Transverse colon (tissue), 4 donors: ENCODE data around the gene CDK14. TPM values are rescaled to one million over a fixed set of nuclear protein-coding genes. Genes with fewer than 3 reads are reported as not detected.

ENCODE experiments used
- DNase-seq: peaks from one replicate; pipeline ENCODE4 v3.0.0-alpha.2; 2019
- H3K27ac ChIP-seq, 4 donors: fragments of 200-600 bp; sonication (generic); 2 replicates each; pipeline ENCODE4 v1.5.1; 2016 to 2018; ENCODE audit warnings: inconsistent platforms in 4 of 4
- H3K27me3 ChIP-seq: fragments of 200-600 bp; sonication (generic); 2 replicates; pipeline ENCODE4 v1.5.1; 2017; ENCODE audit warnings: inconsistent platforms
- H3K36me3 ChIP-seq, 4 donors: fragments of 200-600 bp; sonication (generic); 2 replicates each; pipeline ENCODE4 v1.5.1; 2017 to 2019; ENCODE audit warnings: inconsistent platforms in 4 of 4
- H3K4me1 ChIP-seq, 4 donors: fragments of 200-600 bp; sonication (generic); 2 replicates each; pipeline ENCODE4 v1.5.1; 2017 to 2020; ENCODE audit warnings: inconsistent platforms in 4 of 4
- H3K4me3 ChIP-seq, 4 donors: fragments of 200-600 bp; sonication (generic); 1 replicate in 1 of 4; 2 replicates in 3 of 4; pipeline versions ENCODE4 v1.5.1 to v1.6.1; 2017 to 2019; ENCODE audit warnings: inconsistent platforms in 4 of 4
- H3K9me3 ChIP-seq, 2 donors: fragments of 200-600 bp; sonication (generic); 2 replicates each; pipeline ENCODE4 v1.5.1; 2017 to 2019; ENCODE audit warnings: inconsistent platforms in 2 of 2
- EP300 ChIP-seq: sonication (generic); formaldehyde crosslinking; IDR thresholded peaks from one replicate; pipeline ENCODE4 v1.6.1; 2017; ENCODE audit warnings: antibody characterized with exemption, low read depth
- POLR2A ChIP-seq: fragments of 450-650 bp; IDR thresholded peaks from one replicate; pipeline ENCODE4 v1.6.1; 2016; ENCODE audit warnings: antibody characterized with exemption, mild to moderate bottlenecking, moderate library complexity
- POLR2AphosphoS5 ChIP-seq, 3 donors: sonication (generic); formaldehyde crosslinking; IDR thresholded peaks; one replicate each; pipeline ENCODE4 v1.6.1; 2016; ENCODE audit warnings: antibody characterized with exemption in 3 of 3
- WGBS, 2 donors: methylation state at CpG; one replicate each; pipeline ENCODE4 v1.1.5; 2018; ENCODE audit warnings: low coverage in 1 of 2; 5-methylcytosine and 5-hydroxymethylcytosine counted together
- in situ Hi-C, 4 donors: fragments of 200-750 bp; cut with MboI; loops; one replicate each; pipeline versions ENCODE4 v1.15.0 to v1.15.1; 2017; ENCODE audit warnings: low sequenced_read_pairs in 3 of 4, low pct_ligation_motif_present in 1 of 4, low pct_unique_long_range_greater_than_20kb in 1 of 4
- intact Hi-C: fragments of 100-400 bp; cut with DNase I; formaldehyde crosslinking; loops from one replicate; pipeline ENCODE4 v1.15.1; 2023; ENCODE audit warnings: low total_unique reads
- total RNA-seq, 4 donors: library from RNA; depleted of rRNA; stranded (reverse); fragments of >200 nt; gene quantifications; one replicate each; pipeline ENCODE4 v1.1.0, GENCODE V29; 2016
- TF ChIP-seq, protein P1 (sequence below), 5 experiments: fragments of 200-600 bp in 3 of 5; fragments of 450-650 bp in 2 of 5; sonication (generic) in 3 of 5; IDR thresholded peaks; 1 replicate in 2 of 5; 2 replicates in 3 of 5; pipeline ENCODE4 v1.5.1; 2016 to 2017; ENCODE audit warnings: antibody characterized with exemption in 5 of 5, inconsistent platforms in 3 of 5, mild to moderate bottlenecking in 2 of 5, moderate library complexity in 1 of 5

CDK14 gene
- total RNA-seq, 4 donors from 2014 or later, result 0.40 to 15.4 (median 4.8) TPM

DNA sequence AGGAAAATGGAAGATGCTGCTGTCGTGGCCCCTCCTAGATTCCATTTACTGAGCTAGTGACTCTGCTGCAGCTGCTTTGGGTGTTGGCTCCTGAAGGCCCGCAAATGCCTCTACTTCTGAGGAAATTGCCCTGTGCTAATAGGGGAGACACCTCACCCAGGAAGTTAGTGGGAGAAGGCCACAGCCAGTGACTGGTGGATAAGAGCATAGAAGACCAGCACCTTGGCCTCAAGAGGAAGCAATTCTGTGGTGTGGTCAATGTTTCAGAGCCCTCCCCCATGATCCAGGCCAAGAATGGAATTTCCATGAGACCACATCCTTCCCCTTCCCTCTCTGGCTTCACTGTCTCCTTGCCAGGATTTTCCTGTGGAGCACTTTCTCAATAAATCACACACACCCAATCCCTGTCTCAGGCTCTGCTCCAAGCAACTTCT lies 643.1 kb downstream of the CDK14 start:
- Histone ChIP-seq H3K36me3 (no peaks in the 10 kb centered on the region), H3K9me3 (no peaks in the 10 kb centered on the region), H3K27ac (no peak overlapping the region), H3K4me1 (peaks cover 0 to 15% (median 0%) of the 10 kb centered on the region in 4 donors), H3K27me3 (no peaks in the 10 kb centered on the region), H3K4me3 (no peak overlapping the region)
- TF ChIP-seq, protein P1, sequence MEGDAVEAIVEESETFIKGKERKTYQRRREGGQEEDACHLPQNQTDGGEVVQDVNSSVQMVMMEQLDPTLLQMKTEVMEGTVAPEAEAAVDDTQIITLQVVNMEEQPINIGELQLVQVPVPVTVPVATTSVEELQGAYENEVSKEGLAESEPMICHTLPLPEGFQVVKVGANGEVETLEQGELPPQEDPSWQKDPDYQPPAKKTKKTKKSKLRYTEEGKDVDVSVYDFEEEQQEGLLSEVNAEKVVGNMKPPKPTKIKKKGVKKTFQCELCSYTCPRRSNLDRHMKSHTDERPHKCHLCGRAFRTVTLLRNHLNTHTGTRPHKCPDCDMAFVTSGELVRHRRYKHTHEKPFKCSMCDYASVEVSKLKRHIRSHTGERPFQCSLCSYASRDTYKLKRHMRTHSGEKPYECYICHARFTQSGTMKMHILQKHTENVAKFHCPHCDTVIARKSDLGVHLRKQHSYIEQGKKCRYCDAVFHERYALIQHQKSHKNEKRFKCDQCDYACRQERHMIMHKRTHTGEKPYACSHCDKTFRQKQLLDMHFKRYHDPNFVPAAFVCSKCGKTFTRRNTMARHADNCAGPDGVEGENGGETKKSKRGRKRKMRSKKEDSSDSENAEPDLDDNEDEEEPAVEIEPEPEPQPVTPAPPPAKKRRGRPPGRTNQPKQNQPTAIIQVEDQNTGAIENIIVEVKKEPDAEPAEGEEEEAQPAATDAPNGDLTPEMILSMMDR (IDR thresholded peaks at IDR 0.05), result no peak
- TF ChIP-seq POLR2AphosphoS5 (IDR thresholded peaks at IDR 0.05) (no peak), POLR2A (no peak), EP300 (no peak)
- in situ Hi-C loops, result no loop called here
- 45% methylated on average over 2 of the region's 2 CpGs; no CpG with 5 or more reads in 1 of the 2 donors for WGBS, 2 donors
- intact Hi-C loops, result no loop called here
- no peak for DNase-seq

DNA sequence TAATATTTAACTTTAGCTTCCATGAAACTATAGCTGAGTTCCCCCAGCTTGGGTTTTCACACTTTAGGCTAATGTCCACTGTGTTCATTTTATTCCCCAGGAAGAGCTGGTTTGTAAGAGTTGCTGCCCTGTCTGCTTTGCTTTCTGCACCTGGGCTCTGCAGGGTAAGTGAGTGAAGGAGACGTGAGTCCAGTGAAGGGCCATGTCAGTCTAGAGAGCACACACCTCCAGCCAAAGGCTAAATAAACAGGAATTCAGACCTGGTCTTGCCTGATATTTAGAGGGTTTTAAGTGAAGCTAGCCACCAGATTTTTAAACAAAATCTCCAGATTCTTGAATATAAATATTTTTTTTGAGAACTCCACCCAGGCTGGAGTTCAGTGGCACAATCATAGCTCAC lies 643.7 kb downstream of the CDK14 start:
- 82% methylated on average over 1 of the region's 1 CpG; no CpG with 5 or more reads in 1 of the 2 donors for WGBS, 2 donors

DNA sequence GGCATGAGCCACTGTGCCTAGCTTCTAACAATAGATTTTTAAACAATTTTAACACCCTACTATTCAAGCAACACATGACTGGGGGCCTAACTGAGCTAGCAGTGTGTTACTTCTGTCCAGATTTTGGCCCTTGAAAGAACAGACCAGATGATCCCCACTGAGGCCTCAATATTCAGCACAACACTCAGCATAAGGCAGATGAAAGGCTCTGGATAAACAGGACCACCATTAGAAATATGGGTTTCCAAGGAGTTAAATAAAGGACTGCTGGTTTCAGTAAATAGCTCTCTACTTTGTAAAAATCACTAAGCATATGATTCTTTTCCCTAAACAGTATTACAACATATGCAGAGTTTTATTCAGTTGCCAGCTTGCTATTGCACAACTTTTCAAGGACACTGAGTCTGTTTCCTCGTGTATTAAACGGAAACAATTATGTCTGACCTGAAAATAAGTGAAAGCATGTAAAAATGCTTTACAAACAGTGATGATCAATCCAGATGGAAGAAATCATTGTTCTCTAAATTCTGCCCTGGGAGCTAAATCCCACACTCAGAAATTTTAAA lies 644.3 kb downstream of the CDK14 start:
- H3K4me1 ChIP-seq, result peaks cover 0 to 15% (median 0%) of the 10 kb centered on the region in 4 donors
- no peak for DNase-seq
- H3K27ac ChIP-seq, result no peak overlapping the region
- TF ChIP-seq EP300 (no peak), POLR2AphosphoS5 (IDR thresholded peaks at IDR 0.05) (no peak), POLR2A (no peak)
- TF ChIP-seq, protein P1 (IDR thresholded peaks at IDR 0.05), result no peak
- in situ Hi-C loops (no loop called here), intact Hi-C loops (no loop called here)
- no peaks in the 10 kb centered on the region for H3K9me3 ChIP-seq
- H3K36me3 ChIP-seq, result no peaks in the 10 kb centered on the region
- no peaks in the 10 kb centered on the region for H3K27me3 ChIP-seq
- 40 to 70% methylated on average over 2 of the region's 2 CpGs for WGBS, 2 donors
- H3K4me3 ChIP-seq, result no peak overlapping the region

More for the DNA sequence above, 643.7 kb downstream of the CDK14 start:
- no peaks in the 10 kb centered on the region for H3K36me3 ChIP-seq
- DNase-seq, result no peak
- TF ChIP-seq POLR2A (no peak), EP300 (no peak), POLR2AphosphoS5 (IDR thresholded peaks at IDR 0.05) (no peak)
- TF ChIP-seq, protein P1 (IDR thresholded peaks at IDR 0.05), result no peak
- H3K27me3 ChIP-seq, result no peaks in the 10 kb centered on the region
- intact Hi-C loops, result no loop called here
- H3K27ac ChIP-seq, result no peak overlapping the region
- H3K4me1 ChIP-seq, result peaks cover 0 to 15% (median 0%) of the 10 kb centered on the region in 4 donors
- H3K9me3 ChIP-seq, result no peaks in the 10 kb centered on the region
- no peak overlapping the region for H3K4me3 ChIP-seq
- in situ Hi-C loops, result no loop called here

DNA sequence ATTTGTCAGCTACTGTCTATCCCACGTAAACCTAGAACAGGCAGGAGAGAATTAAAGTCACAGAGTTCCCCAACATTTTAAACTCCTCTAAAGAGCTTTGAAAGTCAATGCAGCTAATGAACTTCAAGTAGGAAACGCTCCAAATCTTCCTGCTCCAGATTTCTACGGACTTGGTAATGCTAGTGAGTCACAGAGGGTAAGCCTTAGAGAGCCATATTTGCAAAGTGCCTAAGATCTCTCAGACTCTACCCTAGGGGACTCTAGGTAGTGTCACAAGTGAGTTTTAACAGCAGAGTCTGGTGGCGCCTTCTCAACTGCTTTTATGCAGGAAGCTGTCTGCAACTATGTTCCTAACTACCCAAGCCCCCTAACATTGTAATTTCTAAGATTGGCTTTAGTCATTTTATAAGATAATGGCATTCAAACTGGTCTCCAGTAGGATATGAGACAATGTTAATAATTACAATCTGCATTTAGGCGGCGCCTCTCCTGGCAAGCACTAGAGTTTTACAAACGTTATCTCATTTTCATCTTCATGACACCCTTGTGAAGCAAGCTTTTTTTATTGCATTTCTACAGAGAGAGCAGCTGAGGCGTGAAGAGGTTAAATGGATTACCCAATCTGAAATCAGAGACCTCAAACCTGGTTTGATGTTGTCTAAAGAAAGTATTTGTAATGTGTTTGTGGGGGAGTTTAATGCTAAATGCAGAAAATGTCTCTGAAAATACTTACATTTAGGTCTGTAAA lies 646.1 kb downstream of the CDK14 start:
- H3K36me3 ChIP-seq, result no peaks in the 10 kb centered on the region
- no peak for DNase-seq
- H3K9me3 ChIP-seq, result no peaks in the 10 kb centered on the region
- in situ Hi-C loops (no loop called here), intact Hi-C loops (no loop called here)
- H3K27ac ChIP-seq, result no peak overlapping the region
- no peak overlapping the region for H3K4me3 ChIP-seq
- peaks cover 0 to 15% (median 0%) of the 10 kb centered on the region in 4 donors for H3K4me1 ChIP-seq
- TF ChIP-seq, protein P1 (IDR thresholded peaks at IDR 0.05), result no peak
- no peak for TF ChIP-seq POLR2AphosphoS5 (IDR thresholded peaks at IDR 0.05)
- TF ChIP-seq POLR2A, result no peak
- no peak for TF ChIP-seq EP300
- WGBS, 2 donors, result 57 to 67% methylated on average over 7 to 8 of the region's 8 CpGs
- H3K27me3 ChIP-seq, result no peaks in the 10 kb centered on the region
